ENCODE data around the gene SLC2A1. TPM values are rescaled to one million over a fixed set of nuclear protein-coding genes. Genes with fewer than 3 reads are reported as not detected.
A peak's percentile ranks its signal among the peaks of the same experiment; 100 is the strongest.

The SLC2A1 gene
- total and polyA plus RNA-seq, 11 donors, result 10.6 to 196 (median 29.9) TPM

DNA sequence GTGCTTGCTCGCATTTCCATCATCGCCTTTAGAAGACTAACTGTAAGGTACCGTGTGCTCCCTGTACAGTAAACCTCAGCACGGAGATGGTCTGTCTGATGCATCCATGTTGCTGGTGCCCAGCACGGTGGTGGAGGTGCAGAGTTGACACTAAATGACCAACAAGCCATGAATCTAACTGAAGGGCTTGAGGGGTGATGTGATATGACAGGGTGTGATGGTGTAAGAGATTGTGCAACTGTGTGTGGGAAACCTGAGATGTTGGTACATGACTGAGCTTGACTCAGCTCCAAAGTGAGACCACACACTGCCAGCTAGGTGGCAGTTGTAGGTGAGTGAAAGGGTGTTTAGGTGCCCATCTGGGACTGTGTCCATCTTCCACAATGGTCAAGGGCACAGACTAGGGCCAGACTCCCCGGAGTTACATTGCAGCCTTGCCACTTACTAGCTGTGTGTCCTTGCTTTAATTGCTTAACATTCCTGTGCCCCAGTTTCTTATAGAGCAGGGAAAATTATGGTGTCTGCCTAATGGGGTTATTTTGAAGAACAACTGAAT lies 21.4 kb downstream of the SLC2A1 start:
- DNase-seq, result no peak
- H3K4me3 ChIP-seq, result no peak overlapping the region
- TF ChIP-seq POLR2A (IDR thresholded peaks at IDR 0.05), result no peak
- TF ChIP-seq, protein P1, sequence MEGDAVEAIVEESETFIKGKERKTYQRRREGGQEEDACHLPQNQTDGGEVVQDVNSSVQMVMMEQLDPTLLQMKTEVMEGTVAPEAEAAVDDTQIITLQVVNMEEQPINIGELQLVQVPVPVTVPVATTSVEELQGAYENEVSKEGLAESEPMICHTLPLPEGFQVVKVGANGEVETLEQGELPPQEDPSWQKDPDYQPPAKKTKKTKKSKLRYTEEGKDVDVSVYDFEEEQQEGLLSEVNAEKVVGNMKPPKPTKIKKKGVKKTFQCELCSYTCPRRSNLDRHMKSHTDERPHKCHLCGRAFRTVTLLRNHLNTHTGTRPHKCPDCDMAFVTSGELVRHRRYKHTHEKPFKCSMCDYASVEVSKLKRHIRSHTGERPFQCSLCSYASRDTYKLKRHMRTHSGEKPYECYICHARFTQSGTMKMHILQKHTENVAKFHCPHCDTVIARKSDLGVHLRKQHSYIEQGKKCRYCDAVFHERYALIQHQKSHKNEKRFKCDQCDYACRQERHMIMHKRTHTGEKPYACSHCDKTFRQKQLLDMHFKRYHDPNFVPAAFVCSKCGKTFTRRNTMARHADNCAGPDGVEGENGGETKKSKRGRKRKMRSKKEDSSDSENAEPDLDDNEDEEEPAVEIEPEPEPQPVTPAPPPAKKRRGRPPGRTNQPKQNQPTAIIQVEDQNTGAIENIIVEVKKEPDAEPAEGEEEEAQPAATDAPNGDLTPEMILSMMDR (IDR thresholded peaks at IDR 0.05), result no peak
- 87 to 91% (median 88%) methylated on average over 6 of the region's 6 CpGs for whole genome bisulfite sequencing, 4 donors
- H3K9me3 ChIP-seq, result no peaks in the 10 kb centered on the region
- H3K4me1 ChIP-seq, result peaks cover 7 to 93% (median 39%) of the 10 kb centered on the region in 12 donors
- peaks cover 0 to 8% (median 0%) of the 10 kb centered on the region in 9 donors for H3K36me3 ChIP-seq
- no peaks in the 10 kb centered on the region for H3K27me3 ChIP-seq
- ATAC-seq, result no peak
- intact Hi-C loops (cut with DNase I), result no loop called here
- peak overlapping the region in 1 of 12 donors; percentile 65 for H3K27ac ChIP-seq

DNA sequence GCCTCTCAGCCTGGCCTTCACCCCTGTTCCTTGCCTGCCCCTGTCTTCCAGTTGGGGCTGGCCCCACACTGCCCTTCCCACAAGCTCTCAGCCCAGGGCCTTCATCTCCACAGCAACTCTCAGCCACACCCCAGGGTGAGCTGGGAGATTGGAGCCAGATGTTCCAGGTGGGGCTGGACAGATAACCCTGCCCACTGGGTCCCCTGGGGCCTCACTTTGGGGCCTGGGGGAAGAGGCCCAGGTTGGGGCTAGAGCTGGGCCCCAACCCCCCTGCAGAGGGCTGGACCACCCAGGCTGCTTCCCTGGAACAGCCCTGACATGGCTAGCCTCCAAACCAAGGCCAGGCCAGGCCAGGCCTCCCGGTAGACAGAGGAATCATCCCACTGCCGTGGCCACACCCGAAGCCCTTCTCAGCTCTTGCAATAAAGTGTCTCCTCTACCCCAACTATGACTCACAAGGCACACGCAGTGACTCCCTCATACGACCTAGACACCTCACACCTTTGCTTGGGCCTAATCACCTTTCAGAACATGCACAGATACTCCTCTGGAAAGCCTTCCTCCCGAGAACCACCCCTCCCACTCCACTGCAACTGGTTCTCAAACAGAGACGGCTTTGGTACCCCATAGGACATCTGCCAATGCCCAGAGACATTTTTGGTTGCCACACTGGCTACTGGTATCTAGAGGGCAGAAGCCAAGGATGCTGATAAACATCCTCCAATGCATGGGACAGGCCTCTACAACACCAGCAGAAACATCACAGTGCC lies 22.2 kb downstream of the SLC2A1 start:
- Histone ChIP-seq H3K4me3 (no peak overlapping the region), H3K36me3 (peaks cover 0 to 8% (median 0%) of the 10 kb centered on the region in 9 donors), H3K27me3 (no peaks in the 10 kb centered on the region), H3K4me1 (peaks cover 7 to 93% (median 33%) of the 10 kb centered on the region in 12 donors), H3K27ac (peak overlapping the region in 1 of 12 donors; percentile 65), H3K9me3 (no peaks in the 10 kb centered on the region)
- peak in 1 of 4 donors; percentile 21 for ATAC-seq
- no peak for TF ChIP-seq POLR2A (IDR thresholded peaks at IDR 0.05)
- TF ChIP-seq, protein P1 (IDR thresholded peaks at IDR 0.05), result no peak
- intact Hi-C loops (cut with DNase I), result no loop called here
- WGBS, 4 donors, result 46 to 58% (median 54%) methylated on average over 7 of the region's 7 CpGs
- no peak for DNase-seq

DNA sequence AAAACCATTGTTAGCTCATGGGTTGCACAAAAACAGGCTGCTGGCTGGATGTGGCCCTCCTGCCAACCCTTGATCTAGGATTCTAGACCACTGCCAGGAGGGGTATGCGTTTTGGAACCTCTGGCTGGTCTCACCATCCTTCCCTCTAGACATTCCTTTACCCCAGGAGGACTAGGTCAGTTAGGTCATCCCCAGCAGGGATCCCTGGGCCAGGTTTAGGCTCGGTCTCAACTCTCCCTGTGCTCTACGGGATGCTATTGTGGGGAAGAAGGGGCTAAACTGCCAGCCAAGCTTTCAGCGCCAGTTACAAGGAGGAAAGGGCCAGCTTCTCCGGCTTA lies 22.7 kb downstream of the SLC2A1 start:
- peaks cover 0 to 8% (median 0%) of the 10 kb centered on the region in 9 donors for H3K36me3 ChIP-seq
- ATAC-seq, result no peak
- WGBS, 4 donors, result 88 to 92% (median 89%) methylated on average over 3 to 5 of the region's 5 CpGs
- H3K4me1 ChIP-seq, result peaks cover 2 to 93% (median 27%) of the 10 kb centered on the region in 12 donors
- no peak for TF ChIP-seq POLR2A (IDR thresholded peaks at IDR 0.05)
- TF ChIP-seq, protein P1 (IDR thresholded peaks at IDR 0.05), result no peak
- intact Hi-C loops (cut with DNase I), result no loop called here
- no peaks in the 10 kb centered on the region for H3K9me3 ChIP-seq
- H3K4me3 ChIP-seq, result no peak overlapping the region
- H3K27ac ChIP-seq, result peak overlapping the region in 1 of 12 donors; percentile 65
- no peaks in the 10 kb centered on the region for H3K27me3 ChIP-seq
- DNase-seq, result no peak

DNA sequence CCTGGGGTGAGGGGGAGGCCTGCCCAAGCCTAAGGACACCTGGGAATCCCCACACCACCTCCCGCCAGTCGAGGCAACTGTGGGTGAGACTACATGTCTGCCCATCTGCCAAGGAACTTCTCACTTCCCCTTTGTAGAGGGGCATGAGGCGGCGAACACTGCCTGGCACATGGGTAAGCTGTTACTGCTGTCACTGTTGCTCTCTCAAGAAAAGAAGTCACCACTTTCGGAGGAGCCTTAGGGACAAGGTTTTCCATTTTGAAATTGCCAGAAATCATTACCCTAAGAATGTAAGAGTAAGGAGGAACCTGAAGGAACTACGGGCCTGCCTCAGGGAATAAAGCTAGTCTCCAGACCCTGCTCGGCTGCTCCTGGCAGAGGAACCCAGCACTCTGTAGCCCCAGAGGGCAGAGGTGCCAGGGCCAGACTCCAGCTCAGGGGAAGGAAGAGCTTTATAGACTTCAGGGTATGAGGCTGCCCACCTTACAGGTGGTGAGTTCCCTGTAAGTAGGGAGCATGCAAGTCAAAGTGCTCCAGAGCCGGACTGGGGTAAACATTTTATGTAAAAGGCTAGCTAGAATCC lies 23.3 kb downstream of the SLC2A1 start:
- Histone ChIP-seq H3K27me3 (no peaks in the 10 kb centered on the region), H3K27ac (peak overlapping the region in 1 of 12 donors; percentile 65), H3K4me3 (no peak overlapping the region), H3K36me3 (peaks cover 0 to 8% (median under 1%) of the 10 kb centered on the region in 9 donors), H3K4me1 (peaks cover 0 to 93% (median 22%) of the 10 kb centered on the region in 12 donors), H3K9me3 (no peaks in the 10 kb centered on the region)
- intact Hi-C loops (cut with DNase I), result no loop called here
- no peak for TF ChIP-seq POLR2A (IDR thresholded peaks at IDR 0.05)
- TF ChIP-seq, protein P1 (IDR thresholded peaks at IDR 0.05), result no peak
- WGBS, 4 donors, result 90 to 95% (median 94%) methylated on average over 8 of the region's 8 CpGs
- DNase-seq (peak in 1 of 5 donors; percentile 52), ATAC-seq (peak in 1 of 4 donors; percentile 23)
